ENCODE measurements around the gene RBM23. TPM values are rescaled to one million over a fixed set of nuclear protein-coding genes. Genes with fewer than 3 reads are reported as not detected.

RBM23 gene
- total RNA-seq, 1 donor from 2014 or later = 77.3 TPM

DNA sequence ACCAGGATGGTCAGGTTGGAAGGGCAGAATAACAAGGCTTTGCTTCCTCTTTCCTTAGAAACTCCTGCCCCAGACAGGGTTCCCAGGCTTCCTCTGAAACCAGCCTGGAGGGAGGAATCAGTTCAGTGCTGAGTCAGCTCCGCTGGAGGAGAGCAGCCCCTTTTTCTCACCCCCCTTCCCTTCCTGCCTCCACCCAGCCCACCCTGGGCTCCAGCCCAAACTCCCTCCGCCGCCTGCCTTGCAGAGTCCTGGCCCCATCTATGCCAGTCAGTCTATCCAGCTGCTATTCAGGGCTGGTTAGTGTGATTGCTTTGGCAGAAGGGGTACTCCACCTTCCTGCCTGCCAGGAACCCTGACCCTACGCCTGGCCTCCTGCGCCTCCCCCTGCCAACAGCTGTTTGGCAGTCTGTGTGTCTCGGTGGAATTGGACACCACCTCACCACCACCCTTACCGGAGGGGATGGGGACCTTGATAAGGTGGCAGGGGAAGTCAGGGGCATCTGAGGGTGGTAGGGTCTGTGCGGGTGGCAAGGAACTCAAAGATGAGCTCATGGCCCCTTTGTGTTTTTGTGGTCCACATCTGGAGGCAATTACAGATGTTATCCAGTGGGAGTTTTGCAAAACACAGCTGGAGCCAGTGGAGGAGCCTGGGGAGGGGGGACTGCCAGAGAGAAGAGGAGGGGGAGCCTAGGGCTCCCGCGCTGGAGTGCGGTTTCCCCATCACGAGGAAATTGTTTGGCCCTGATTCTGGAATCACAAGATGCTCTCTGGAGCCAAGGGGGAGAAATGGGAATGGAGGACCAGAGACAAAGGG lies 70.4 kb downstream of the RBM23 start:
- Mint-ChIP-seq H3K9me3 (no peaks in the 10 kb centered on the region), H3K36me3 (ENCODE audit: low read depth) (no peaks in the 10 kb centered on the region), H3K4me1 (ENCODE audit: low read depth) (peaks cover 12% of the 10 kb centered on the region), H3K27me3 (ENCODE audit: low read depth) (peaks cover 8% of the 10 kb centered on the region), H3K27ac (no peak overlapping the region), H3K4me3 (ENCODE audit: low read depth) (no peak overlapping the region)
- no peak for DNase-seq (ENCODE audit: low spot score)
- intact Hi-C loops (cut with micrococcal nuclease) = no loop called here

DNA sequence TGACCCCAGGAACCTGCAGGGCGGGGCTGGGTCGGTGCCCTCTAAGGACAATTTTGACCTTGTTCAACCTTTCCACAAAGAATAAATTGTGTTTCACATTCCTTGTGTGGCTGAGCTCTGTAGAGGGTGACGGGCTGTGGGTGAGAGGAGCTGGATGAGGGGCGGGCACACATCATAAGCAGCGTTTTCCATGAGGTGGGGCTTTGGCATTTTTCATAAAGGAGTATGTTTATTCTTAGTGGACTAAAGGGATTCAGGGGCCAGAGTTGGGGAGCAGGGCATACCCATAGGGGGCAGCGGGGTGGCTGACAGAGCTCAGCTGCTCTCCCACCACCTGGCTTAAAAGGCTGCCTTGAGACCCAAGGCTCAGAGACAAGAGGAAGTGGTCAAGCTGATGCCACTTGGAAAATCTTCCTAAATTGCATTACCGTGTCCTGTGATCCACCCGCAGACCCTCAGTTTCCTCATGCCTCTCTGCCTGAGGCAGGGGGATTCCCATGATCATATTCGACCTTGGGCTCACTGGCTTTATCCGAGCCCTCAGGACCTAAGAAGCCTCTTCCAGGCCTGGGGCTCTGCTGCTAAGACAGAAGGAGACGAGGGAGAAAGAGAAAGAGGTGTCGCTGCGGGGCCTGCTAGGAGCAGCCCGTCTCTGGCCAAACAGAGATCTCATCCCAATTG lies 71.1 kb downstream of the RBM23 start:
- no peak for DNase-seq (ENCODE audit: low spot score)
- intact Hi-C loops (cut with micrococcal nuclease) = no loop called here
- no peak overlapping the region for H3K4me3 Mint-ChIP-seq (ENCODE audit: low read depth)

DNA sequence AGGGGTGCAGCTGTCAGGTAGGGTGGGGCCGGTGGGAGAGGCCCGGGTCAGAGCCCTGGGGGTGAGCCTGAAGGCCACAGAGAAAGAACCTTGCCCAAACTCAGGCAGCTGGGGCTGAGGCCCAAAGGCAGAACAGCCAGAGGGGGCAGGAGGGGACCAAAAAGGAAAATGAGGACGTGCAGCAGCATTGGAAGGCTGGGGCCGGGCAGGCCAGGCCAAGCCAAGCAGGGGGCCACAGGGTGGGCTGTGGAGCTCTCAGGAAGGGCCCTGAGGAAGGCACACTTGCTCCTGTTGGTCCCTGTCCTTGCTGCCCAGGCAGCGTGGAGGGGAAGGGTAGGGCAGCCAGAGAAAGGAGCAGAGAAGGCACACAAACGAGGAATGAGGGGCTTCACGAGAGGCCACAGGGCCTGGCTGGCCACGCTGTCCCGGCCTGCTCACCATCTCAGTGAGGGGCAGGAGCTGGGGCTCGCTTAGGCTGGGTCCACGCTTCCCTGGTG lies 72.1 kb downstream of the RBM23 start:
- DNase-seq (ENCODE audit: low spot score) = no peak
- intact Hi-C loops (cut with micrococcal nuclease) = no loop called here
- no peaks in the 10 kb centered on the region for H3K9me3 Mint-ChIP-seq
- no peak overlapping the region for H3K27ac Mint-ChIP-seq
- H3K36me3 Mint-ChIP-seq (ENCODE audit: low read depth) = no peaks in the 10 kb centered on the region
- H3K4me1 Mint-ChIP-seq (ENCODE audit: low read depth) = peaks cover 7% of the 10 kb centered on the region
- no peak overlapping the region for H3K4me3 Mint-ChIP-seq (ENCODE audit: low read depth)
- peaks cover 8% of the 10 kb centered on the region for H3K27me3 Mint-ChIP-seq (ENCODE audit: low read depth)

More for the DNA sequence above, 71.1 kb downstream of the RBM23 start:
- Mint-ChIP-seq H3K9me3 (no peaks in the 10 kb centered on the region), H3K27ac (no peak overlapping the region), H3K4me1 (ENCODE audit: low read depth) (peaks cover 9% of the 10 kb centered on the region), H3K27me3 (ENCODE audit: low read depth) (peaks cover 8% of the 10 kb centered on the region), H3K36me3 (ENCODE audit: low read depth) (no peaks in the 10 kb centered on the region)

DNA sequence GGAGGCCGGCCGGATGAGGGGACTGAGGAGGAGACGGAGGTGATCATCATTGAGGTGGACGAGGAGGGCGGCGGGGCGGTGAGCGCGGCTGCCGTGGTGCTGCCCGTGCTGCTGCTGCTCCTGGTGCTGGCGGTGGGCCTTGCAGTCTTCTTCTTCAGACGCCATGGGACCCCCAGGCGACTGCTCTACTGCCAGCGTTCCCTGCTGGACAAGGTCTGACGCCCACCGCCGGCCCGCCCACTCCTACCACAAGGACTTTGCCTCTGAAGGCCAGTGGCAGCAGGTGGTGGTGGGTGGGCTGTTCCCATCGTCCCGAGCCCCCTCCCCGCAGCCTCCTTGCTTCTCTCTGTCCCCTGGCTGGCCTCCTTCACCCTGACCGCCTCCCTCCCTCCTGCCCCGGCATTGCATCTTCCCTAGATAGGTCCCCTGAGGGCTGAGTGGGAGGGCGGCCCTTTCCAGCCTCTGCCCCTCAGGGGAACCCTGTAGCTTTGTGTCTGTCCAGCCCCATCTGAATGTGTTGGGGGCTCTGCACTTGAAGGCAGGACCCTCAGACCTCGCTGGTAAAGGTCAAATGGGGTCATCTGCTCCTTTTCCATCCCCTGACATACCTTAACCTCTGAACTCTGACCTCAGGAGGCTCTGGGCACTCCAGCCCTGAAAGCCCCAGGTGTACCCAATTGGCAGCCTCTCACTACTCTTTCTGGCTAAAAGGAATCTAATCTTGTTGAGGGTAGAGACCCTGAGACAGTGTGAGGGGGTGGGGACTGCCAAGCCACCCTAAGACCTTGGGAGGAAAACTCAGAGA lies 72.9 kb downstream of the RBM23 start:
- H3K4me1 Mint-ChIP-seq (ENCODE audit: low read depth) = no peaks in the 10 kb centered on the region
- no peak overlapping the region for H3K4me3 Mint-ChIP-seq (ENCODE audit: low read depth)
- no peaks in the 10 kb centered on the region for H3K9me3 Mint-ChIP-seq
- H3K27ac Mint-ChIP-seq = no peak overlapping the region
- DNase-seq (ENCODE audit: low spot score) = no peak
- no peaks in the 10 kb centered on the region for H3K36me3 Mint-ChIP-seq (ENCODE audit: low read depth)
- intact Hi-C loops (cut with micrococcal nuclease) = no loop called here
- H3K27me3 Mint-ChIP-seq (ENCODE audit: low read depth) = peaks cover 8% of the 10 kb centered on the region

DNA sequence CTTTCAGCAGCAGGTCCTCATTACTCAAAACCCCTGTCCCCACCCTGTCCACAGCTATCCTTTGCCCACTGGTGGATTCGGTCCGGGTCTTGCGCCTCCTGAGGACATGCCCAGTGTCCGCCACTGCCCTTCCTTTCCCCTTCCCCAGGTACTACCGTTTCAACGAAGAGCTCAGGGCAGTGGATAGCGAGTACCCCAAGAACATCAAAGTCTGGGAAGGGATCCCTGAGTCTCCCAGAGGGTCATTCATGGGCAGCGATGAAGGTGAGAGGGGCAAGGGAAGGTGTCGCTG lies 73.9 kb downstream of the RBM23 start:
- DNase-seq (ENCODE audit: low spot score) = no peak
- no peaks in the 10 kb centered on the region for H3K4me1 Mint-ChIP-seq (ENCODE audit: low read depth)
- H3K36me3 Mint-ChIP-seq (ENCODE audit: low read depth) = no peaks in the 10 kb centered on the region
- H3K9me3 Mint-ChIP-seq = no peaks in the 10 kb centered on the region
- H3K27ac Mint-ChIP-seq = no peak overlapping the region
- intact Hi-C loops (cut with micrococcal nuclease) = no loop called here
- H3K27me3 Mint-ChIP-seq (ENCODE audit: low read depth) = peaks cover 8% of the 10 kb centered on the region
- no peak overlapping the region for H3K4me3 Mint-ChIP-seq (ENCODE audit: low read depth)

DNA sequence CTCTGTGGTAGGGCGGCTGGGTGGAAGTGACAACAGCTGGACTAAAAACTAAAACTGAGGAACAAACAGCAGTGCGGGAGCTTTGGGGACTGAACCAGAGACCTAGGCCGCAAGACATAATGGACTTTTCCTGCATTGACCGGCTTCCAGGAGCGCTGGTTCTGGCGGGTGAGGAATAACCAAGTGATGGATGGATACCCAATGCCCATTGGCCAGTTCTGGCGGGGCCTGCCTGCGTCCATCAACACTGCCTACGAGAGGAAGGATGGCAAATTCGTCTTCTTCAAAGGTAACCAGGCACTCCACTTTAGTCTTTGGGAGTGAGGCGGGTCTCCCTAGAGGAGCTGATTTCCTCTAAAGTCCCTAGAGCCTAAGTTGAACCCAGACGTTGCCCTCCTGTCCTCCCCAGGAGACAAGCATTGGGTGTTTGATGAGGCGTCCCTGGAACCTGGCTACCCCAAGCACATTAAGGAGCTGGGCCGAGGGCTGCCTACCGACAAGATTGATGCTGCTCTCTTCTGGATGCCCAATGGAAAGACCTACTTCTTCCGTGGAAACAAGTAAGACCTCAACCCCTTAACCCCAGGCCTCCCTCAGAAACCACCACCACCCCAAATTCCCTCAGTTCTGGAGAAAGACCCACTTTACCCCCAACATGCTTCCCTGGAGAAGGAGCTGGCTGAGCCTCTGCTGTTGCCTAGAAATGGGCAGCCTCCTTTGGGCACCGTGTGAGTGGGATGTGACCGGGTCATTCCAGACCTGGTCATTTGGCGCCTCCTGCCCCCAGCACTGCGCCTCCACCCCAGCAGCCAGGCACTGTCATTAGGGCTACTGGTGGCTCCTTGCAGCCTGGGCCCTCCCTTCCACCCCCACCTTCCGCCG lies 74.5 kb downstream of the RBM23 start:
- Mint-ChIP-seq H3K27me3 (ENCODE audit: low read depth) (peaks cover 8% of the 10 kb centered on the region), H3K4me1 (ENCODE audit: low read depth) (no peaks in the 10 kb centered on the region), H3K27ac (no peak overlapping the region), H3K36me3 (ENCODE audit: low read depth) (no peaks in the 10 kb centered on the region), H3K4me3 (ENCODE audit: low read depth) (no peak overlapping the region), H3K9me3 (no peaks in the 10 kb centered on the region)
- intact Hi-C loops (cut with micrococcal nuclease) = no loop called here
- no peak for DNase-seq (ENCODE audit: low spot score)

Other genes starting within 250 kb of the RBM23 start
- 114 and 123 TPM in 2 replicates for gene OXA1L, start 152.5 kb downstream of the RBM23 start, total RNA-seq
- gene SLC7A7, start 103.7 kb downstream of the RBM23 start, total RNA-seq = 0.25 TPM in 1 of 2 replicates, not detected in the other
- gene MRPL52, start 89.3 kb downstream of the RBM23 start, total RNA-seq = 173 and 175 TPM in 2 replicates
- gene MMP14, start 82.6 kb downstream of the RBM23 start, total RNA-seq = 2.6 and 2.7 TPM in 2 replicates
- gene LRP10, start 47.4 kb downstream of the RBM23 start, total RNA-seq = 38.9 and 40.5 TPM in 2 replicates
- 0.28 and 0.30 TPM in 2 replicates for gene REM2, start 35.9 kb downstream of the RBM23 start, total RNA-seq
- gene PRMT5, start 10.2 kb upstream of the RBM23 start, total RNA-seq = 147 and 152 TPM in 2 replicates
- gene HAUS4, start 37.9 kb upstream of the RBM23 start, total RNA-seq = 63.5 and 65.5 TPM in 2 replicates
- 1.5 and 2.1 TPM in 2 replicates for gene AJUBA, start 63.4 kb upstream of the RBM23 start, total RNA-seq
- 9.1 and 9.2 TPM in 2 replicates for gene C14orf93, start 91.0 kb upstream of the RBM23 start, total RNA-seq
- 124 and 134 TPM in 2 replicates for gene PSMB5, start 115.8 kb upstream of the RBM23 start, total RNA-seq
- not detected in 2 replicates for gene PSMB11, start 123.1 kb upstream of the RBM23 start, total RNA-seq
- gene CDH24, start 138.4 kb upstream of the RBM23 start, total RNA-seq = 1.4 and 2.1 TPM in 2 replicates
- 209 and 213 TPM in 2 replicates for gene ACIN1, start 176.0 kb upstream of the RBM23 start, total RNA-seq
- 57.7 and 65.2 TPM in 2 replicates for gene C14orf119, start 176.4 kb upstream of the RBM23 start, total RNA-seq
- not detected in 2 replicates for gene CIROP, start 185.8 kb upstream of the RBM23 start, total RNA-seq
- gene CEBPE, start 200.1 kb upstream of the RBM23 start, total RNA-seq = not detected in 2 replicates

Measured in activated T-helper 2 cell treated with anti-CD3 and anti-CD28 coated beads, Interferon-gamma antibody, Interleukin-2, Interleukin-4, amounts not matched to agents 10 μg/mL and 5 μg/mL and 100 μg/mL, durations not matched to agents 14 hours and 24 hours and 36 hours (primary cell).